Smooth muscle cell (in vitro differentiated cells): ENCODE results near the gene ALOX5AP. TPM values are rescaled to one million over a fixed set of nuclear protein-coding genes. Genes with fewer than 3 reads are reported as not detected.
A peak's percentile ranks its signal among the peaks of the same experiment; 100 is the strongest.

ENCODE experiments used
- DNase-seq: peaks from one replicate; lab custom pipeline; 2025; ENCODE audit not compliant: unreplicated experiment; lab: John Stamatoyannopoulos, UW
- H2AFZ ChIP-seq: fragments of 200-600 bp; sonication (generic); 2 replicates; pipeline ENCODE4 v1.6.0; 2016; ENCODE audit warnings: antibody characterized with exemption, low read depth, mild to moderate bottlenecking
- H3F3A ChIP-seq: fragments of 200-600 bp; sonication (generic); 2 replicates; pipeline ENCODE4 v1.6.0; 2017; ENCODE audit warnings: antibody characterized with exemption, low read depth
- H3K27ac ChIP-seq: fragments of 200-600 bp; sonication (generic); 2 replicates; pipeline ENCODE4 v1.5.1; 2016; ENCODE audit warnings: low read depth, mild to moderate bottlenecking
- H3K27me3 ChIP-seq: fragments of 200-600 bp; sonication (generic); 2 replicates; pipeline ENCODE4 v1.6.1; 2016; ENCODE audit warnings: low read depth, mild to moderate bottlenecking
- H3K36me3 ChIP-seq: fragments of 200-600 bp; sonication (generic); 2 replicates; pipeline ENCODE4 v1.5.1; 2016; ENCODE audit warnings: low read depth
- H3K4me1 ChIP-seq: fragments of 200-600 bp; sonication (generic); 2 replicates; pipeline ENCODE4 v1.5.1; 2016; ENCODE audit warnings: low read depth
- H3K4me2 ChIP-seq: fragments of 200-600 bp; sonication (generic); 2 replicates; pipeline ENCODE4 v1.6.0; 2016; ENCODE audit warnings: mild to moderate bottlenecking
- H3K4me3 ChIP-seq: fragments of 200-600 bp; sonication (generic); 2 replicates; pipeline ENCODE4 v1.5.1; 2016; ENCODE audit warnings: mild to moderate bottlenecking
- H3K79me2 ChIP-seq: fragments of 200-600 bp; sonication (generic); 2 replicates; pipeline ENCODE4 v1.6.0; 2016; ENCODE audit warnings: low read depth, mild to moderate bottlenecking
- H3K9ac ChIP-seq: fragments of 200-600 bp; sonication (generic); 2 replicates; pipeline ENCODE4 v1.6.0; 2016; ENCODE audit warnings: low read depth
- H3K9me3 ChIP-seq: fragments of 200-600 bp; sonication (generic); replicated peaks from 2 replicates; pipeline ENCODE4 v1.5.1; 2016; ENCODE audit warnings: low read depth
- H4K20me1 ChIP-seq: fragments of 200-600 bp; sonication (generic); 2 replicates; pipeline ENCODE4 v1.6.0; 2016; ENCODE audit warnings: low read depth
- CTCF ChIP-seq: fragments of 200-600 bp; sonication (generic); IDR thresholded peaks from 2 replicates; pipeline ENCODE4 v1.5.1; 2017; ENCODE audit warnings: borderline replicate concordance, mild to moderate bottlenecking, antibody characterized with exemption; ENCODE audit not compliant: insufficient read depth, poor library complexity, severe bottlenecking
- WGBS: methylation state at CpG from one replicate; pipeline ENCODE4 v1.1.7; 2016; ENCODE audit warnings: low lambda C conversion rate; 5-methylcytosine and 5-hydroxymethylcytosine counted together
- polyA plus RNA-seq: library from polyadenylated mRNA; unstranded; fragments of >200 nt; fragmentation: Nextera tagmentation; extraction: Ambion mirVana; gene quantifications from 2 replicates; pipeline ENCODE4 v1.2.1, GENCODE V29; 2016
- total RNA-seq: library from RNA; depleted of rRNA; stranded (reverse); fragments of >200 nt; gene quantifications from 2 replicates; pipeline ENCODE4 v1.2.3, GENCODE V29; 2014

ALOX5AP gene
- total and polyA plus RNA-seq, 2 experiments from 2014 or later = 0.22 TPM; not detected in 1

- TF ChIP-seq CTCF = no peak
- H4K20me1 ChIP-seq = no peaks in the 10 kb centered on the region
- H3K4me3 ChIP-seq = no peak overlapping the region
- no peaks in the 10 kb centered on the region for H3K79me2 ChIP-seq
- H3K4me2 ChIP-seq = peak overlapping the region; percentile 71
- peak overlapping the region; percentile 87 for H2AFZ ChIP-seq
- peaks cover 8% of the 10 kb centered on the region for H3K4me1 ChIP-seq
- no peak overlapping the region for H3K9ac ChIP-seq
- H3K27ac ChIP-seq = peak overlapping the region; percentile 8
- no peaks in the 10 kb centered on the region for H3K36me3 ChIP-seq
- 24% methylated on average over 11 of the region's 11 CpGs for WGBS
- DNase-seq = no peak
- no peaks in the 10 kb centered on the region for H3K9me3 ChIP-seq
- peaks cover 7% of the 10 kb centered on the region for H3F3A ChIP-seq
- no peaks in the 10 kb centered on the region for H3K27me3 ChIP-seq
Measured at GRCh38 chr13:30696278-30697176, 38.8 kb upstream of the ALOX5AP start.

- no peaks in the 10 kb centered on the region for H3K36me3 ChIP-seq
- DNase-seq = no peak
- no peak overlapping the region for H2AFZ ChIP-seq
- H3K79me2 ChIP-seq = no peaks in the 10 kb centered on the region
- no peaks in the 10 kb centered on the region for H4K20me1 ChIP-seq
- no peaks in the 10 kb centered on the region for H3K9me3 ChIP-seq
- peaks cover 7% of the 10 kb centered on the region for H3F3A ChIP-seq
- H3K4me2 ChIP-seq = no peak overlapping the region
- no peaks in the 10 kb centered on the region for H3K27me3 ChIP-seq
- peaks cover 8% of the 10 kb centered on the region for H3K4me1 ChIP-seq
- H3K27ac ChIP-seq = no peak overlapping the region
- TF ChIP-seq CTCF = no peak
- H3K9ac ChIP-seq = no peak overlapping the region
- no peak overlapping the region for H3K4me3 ChIP-seq
- 88% methylated on average over 8 of the region's 8 CpGs for WGBS
Measured at GRCh38 chr13:30697177-30697953, 38.0 kb upstream of the ALOX5AP start.

- Histone ChIP-seq H2AFZ (no peak overlapping the region), H4K20me1 (no peaks in the 10 kb centered on the region), H3F3A (peaks cover 7% of the 10 kb centered on the region), H3K36me3 (no peaks in the 10 kb centered on the region), H3K4me3 (no peak overlapping the region), H3K27me3 (no peaks in the 10 kb centered on the region), H3K79me2 (no peaks in the 10 kb centered on the region), H3K27ac (no peak overlapping the region), H3K4me2 (no peak overlapping the region), H3K4me1 (peaks cover 8% of the 10 kb centered on the region), H3K9me3 (no peaks in the 10 kb centered on the region), H3K9ac (no peak overlapping the region)
- no peak for DNase-seq
- 90% methylated on average over 7 of the region's 7 CpGs for WGBS
- TF ChIP-seq CTCF = no peak
Measured at GRCh38 chr13:30697996-30698401, 37.3 kb upstream of the ALOX5AP start.
